Omental fat pad (tissue), 4 donors: ENCODE measurements around the gene TBC1D10A. TPM values are rescaled to one million over a fixed set of nuclear protein-coding genes. Genes with fewer than 3 reads are reported as not detected.
A peak's percentile ranks its signal among the peaks of the same experiment; 100 is the strongest.

Experiments
- ATAC-seq: fragments of 150-250 bp; one replicate; pipeline ENCODE4 v1.9.1; 2016; ENCODE audit warnings: mild to moderate bottlenecking, moderate library complexity; ENCODE audit not compliant: low FRiP score
- DNase-seq: peaks from one replicate; pipeline ENCODE4 v3.0.0-alpha.2; 2019; ENCODE audit warnings: low spot score
- CTCF ChIP-seq, 3 donors: fragments of 450-650 bp; IDR thresholded peaks; one replicate each; pipeline ENCODE4 v1.5.1; 2016 to 2017; ENCODE audit warnings: antibody characterized with exemption in 3 of 3, mild to moderate bottlenecking in 3 of 3, moderate library complexity in 2 of 3
- total RNA-seq, 4 donors: library from RNA; depleted of rRNA; stranded (reverse); fragments of >200 nt; gene quantifications; one replicate each; pipeline ENCODE4 v1.1.0, GENCODE V29; 2016

The TBC1D10A gene
- total RNA-seq, 4 donors from 2014 or later, result 17.5 to 42.1 (median 26.0) TPM

- DNase-seq, result no peak
- no peak for ATAC-seq
- no peak for TF ChIP-seq CTCF (IDR thresholded peaks at IDR 0.05)
Measured at GRCh38 chr22:30306627-30307011, 20.1 kb downstream of the TBC1D10A start.

DNA sequence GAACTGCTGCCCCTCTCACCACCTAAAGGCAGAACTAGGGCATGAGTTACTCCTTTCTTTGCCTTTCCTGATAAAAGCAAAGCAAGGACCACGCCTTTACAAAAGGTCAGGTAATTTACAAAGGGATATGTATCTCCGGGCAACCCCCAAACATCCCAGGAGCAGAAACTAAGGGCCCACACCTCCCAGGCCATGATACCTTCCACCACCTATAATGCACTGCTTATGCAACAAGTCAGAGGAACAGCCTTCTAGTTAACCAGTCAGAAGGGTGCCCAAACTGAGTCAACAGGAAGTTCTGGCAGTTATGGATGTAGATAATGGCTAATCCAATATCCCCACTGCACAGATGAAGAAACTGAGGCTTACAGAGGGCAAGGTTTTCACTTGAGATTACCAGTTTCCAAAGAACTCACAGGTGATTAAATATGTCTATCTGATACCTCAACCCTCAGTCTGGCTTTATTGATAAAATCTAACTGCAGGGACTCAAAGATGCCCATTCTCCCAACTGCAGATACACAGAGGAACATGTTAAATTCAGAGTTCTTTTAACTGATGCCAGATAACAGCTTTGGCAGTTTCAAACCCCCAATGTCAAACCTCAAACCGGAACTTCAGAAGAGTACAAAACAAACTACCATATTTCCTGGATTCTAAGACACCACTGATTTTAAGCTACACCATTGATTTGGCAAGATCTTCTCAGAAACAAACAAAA lies 20.7 kb downstream of the TBC1D10A start:
- TF ChIP-seq CTCF (IDR thresholded peaks at IDR 0.05), result no peak
- no peak for ATAC-seq
- no peak for DNase-seq

DNA sequence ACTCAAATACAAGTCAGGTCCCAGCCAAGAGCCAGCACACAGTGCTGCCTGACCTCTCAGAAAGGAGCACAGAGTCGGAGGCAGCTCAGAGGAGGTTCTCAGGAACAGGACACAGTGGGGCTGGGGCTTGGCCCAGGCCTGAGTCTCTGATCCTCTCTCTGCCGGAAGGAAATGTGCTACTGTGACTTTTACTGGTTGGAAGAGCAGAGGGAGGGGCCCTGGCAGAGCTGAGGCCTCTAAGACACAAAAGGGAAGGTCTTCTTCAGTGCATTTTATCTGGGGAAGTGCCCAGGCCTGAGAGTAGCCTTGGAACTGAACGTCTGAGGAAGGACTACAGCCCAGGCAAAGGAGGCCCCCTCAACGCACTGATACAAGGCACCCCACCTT lies 21.2 kb downstream of the TBC1D10A start:
- TF ChIP-seq CTCF (IDR thresholded peaks at IDR 0.05), result no peak
- ATAC-seq, result no peak
- DNase-seq, result no peak

DNA sequence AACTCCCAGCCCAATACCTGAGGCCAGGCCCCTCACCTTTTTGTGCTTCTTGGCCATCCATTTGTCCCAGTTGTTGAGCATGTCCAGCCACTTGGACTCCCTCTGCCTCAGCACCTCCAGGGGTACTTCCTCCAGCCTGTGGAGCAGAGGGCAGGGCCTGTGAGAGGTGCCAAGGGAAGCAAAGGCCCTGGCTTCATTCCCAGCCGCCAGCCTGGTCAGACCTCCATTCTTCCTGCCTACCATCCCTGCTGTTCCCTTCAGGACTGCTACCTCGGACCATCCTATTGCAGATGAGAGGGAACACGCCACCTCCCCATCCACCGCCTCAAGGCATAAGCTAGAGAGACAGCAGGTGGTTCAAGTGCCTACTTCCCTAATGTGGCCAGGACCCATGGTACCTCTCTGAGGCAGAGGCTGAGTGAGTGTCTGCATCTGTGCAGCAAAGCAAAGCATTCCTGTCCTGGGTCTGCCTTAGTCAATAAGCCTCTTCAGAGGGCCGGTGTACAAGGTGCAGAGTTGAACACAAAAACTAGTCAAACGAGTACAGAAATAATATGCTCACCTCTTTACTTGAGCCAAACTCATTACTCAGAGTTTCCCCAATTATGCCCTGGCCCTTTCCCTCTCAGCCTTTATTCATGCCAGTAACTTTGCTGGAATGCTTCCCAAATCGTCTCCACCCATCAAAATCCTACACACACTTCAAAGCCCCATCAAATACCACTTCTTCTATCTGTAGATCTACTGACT lies 22.1 kb downstream of the TBC1D10A start:
- TF ChIP-seq CTCF (IDR thresholded peaks at IDR 0.05), result no peak
- DNase-seq (no peak), ATAC-seq (peak; percentile 58)

DNA sequence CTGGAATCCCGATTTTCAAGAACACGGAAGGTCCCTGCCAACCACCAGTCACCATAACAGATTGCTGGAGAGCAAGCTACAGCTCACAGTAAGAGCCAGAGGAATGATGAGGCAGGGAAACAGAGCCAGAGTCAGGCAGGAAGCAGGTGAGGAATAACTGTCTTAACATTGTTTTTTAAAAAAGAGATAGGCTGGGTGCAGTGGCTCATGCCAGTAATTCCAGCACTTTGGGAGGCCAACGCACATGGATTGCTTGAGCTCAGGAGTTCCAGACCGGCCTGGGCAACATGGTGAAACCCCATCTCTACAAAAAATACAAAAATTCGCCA lies 24.0 kb downstream of the TBC1D10A start:
- DNase-seq (no peak), ATAC-seq (no peak)
- no peak for TF ChIP-seq CTCF (IDR thresholded peaks at IDR 0.05)

GRCh38 chr22:30301995-30302809 lies 24.5 kb downstream of the TBC1D10A start:
- ATAC-seq, result peak; percentile 61
- no peak for TF ChIP-seq CTCF (IDR thresholded peaks at IDR 0.05)
- DNase-seq, result no peak
